ENCODE results near the gene RPS28. TPM values are rescaled to one million over a fixed set of nuclear protein-coding genes. Genes with fewer than 3 reads are reported as not detected.
"Not testable (repeated sequence)": the region's sequence is repeated elsewhere in the genome, so short reads cannot be mapped to it uniquely, and the experiment has no call there.

RPS28 gene
- polyA plus RNA-seq, 3 donors: 410 to 683 (median 537) TPM

- DNase-seq: not testable (repeated sequence)
These were observed 6.2 kb upstream of the RPS28 start for GRCh38 chr19:8314981-8315640.

DNA sequence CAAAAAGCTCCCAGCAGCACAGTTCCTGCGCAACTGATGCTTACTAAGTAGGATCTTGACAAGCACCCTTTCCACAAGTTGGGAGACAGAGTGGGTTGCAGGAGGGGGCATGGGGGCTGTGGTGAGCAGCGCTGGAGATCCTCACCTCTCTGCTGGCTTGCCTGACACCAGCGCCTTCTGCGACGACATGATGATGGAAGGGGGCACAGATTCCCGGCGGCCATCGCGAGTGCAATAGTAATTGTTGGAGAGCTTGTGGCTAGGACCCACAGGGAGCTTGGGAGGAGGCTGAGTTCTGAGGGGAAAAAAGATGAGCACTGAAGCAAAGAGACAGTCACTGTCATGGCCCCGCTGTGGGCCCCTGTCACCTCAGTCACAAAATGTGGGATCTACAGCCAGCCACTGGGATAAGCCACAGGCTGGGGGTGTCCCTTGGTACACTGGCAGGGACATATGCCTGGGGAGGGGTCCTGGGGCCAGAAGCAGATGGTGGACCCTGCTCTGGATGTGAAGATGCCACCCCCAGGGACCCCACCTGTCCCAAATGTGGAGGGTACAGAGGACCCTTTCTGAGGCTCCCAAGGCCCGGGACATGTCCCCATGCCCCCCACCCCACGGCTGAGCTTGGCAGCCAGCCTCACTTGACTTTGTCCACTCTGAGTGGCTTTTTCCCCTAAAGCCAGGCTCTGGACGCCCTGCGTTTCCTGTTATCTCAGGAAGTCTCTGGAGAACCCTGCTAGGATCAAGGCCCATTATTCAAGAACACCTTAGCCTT is 4.8 kb upstream of the RPS28 start:
- no peak for DNase-seq

DNA sequence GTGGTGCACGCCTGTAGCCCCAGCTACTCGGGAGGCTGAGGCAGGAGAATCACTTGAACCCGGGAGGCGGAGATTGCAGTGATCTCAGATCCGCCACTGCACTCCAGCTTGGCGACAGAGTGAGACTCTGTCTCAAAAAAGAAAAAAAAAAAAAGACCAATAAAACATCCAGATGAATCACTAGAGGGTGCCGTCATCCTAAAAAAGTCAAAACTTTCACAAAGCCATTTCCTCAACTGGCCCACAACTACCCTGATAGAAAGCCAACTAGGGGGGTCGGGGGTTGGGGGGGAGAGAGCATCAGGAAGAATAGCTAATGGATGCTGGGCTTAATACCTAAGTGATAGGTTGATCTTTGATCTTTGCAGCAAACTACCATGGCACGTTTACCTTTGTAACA is 2.5 kb upstream of the RPS28 start:
- DNase-seq: not testable (repeated sequence)

- DNase-seq: no peak
These were observed 1.3 kb upstream of the RPS28 start for GRCh38 chr19:8319807-8320520.

- no peak for DNase-seq
These were observed 681 bp upstream of the RPS28 start for GRCh38 chr19:8320564-8321066.

DNA sequence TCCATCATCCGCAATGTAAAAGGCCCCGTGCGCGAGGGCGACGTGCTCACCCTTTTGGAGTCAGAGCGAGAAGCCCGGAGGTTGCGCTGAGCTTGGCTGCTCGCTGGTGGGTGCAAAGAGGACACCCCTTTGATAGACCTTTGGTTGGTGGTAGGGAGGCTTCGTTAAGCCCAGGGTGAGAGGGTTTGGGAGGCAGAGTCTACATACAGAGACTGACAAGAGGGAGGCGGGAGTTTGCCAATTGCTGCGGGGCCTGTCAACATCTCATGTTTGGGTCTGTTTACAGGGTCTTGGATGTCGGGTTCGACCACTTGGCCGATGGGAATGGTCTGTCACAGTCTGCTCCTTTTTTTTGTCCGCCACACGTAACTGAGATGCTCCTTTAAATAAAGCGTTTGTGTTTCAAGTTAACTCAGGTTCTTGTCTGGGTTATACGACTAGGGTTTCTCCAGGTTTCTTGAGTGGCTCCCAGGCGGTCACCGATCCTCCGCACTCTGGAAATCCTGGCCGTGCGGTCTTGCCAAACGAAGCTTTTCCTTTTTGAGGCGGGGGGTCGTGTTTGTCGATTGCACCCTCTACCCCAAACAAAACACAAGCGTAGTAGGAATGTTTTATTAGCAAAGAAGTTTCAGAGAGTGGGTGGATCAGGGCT is 816 bp downstream of the RPS28 start:
- DNase-seq: no peak

DNA sequence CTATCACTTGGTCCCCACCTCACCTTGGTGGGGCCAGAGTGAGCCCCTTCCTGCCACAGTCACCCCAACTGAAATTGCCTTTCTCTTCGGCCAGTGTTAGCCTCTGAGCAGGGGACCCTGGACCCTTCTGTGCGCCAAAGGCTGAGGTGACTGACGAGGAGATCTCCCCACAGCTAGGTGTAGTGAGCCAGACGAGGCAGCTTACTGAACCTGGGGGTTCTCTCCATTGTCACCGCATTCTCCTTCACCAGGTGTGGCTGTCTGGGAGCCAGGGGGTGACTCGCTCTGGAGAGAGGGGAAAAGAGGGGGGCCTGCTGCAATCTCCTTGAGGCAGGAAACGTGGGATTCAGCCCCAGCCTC is 1.3 kb downstream of the RPS28 start:
- DNase-seq: no peak

DNA sequence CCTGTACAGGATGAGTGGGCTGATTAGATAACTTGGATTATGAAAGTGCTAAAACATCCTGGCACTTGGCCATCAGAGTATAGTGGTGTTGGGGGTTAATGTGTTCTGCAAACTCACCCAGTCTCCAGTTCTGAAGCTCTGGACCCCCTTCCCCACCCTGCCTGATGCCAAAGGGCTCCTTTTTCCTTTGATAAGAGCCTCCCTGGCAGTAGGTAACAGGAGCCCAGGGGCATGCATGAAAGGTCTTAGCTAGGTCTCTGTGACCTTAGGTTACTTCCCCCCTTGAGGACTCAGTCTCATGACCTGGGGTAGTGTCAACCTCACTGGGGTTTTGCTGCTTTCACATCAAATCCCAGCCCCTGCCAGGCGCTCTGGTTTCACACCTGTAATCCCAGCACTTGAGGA is 2.5 kb downstream of the RPS28 start:
- no peak for DNase-seq

GRCh38 chr19:8324186-8325050 is 3.1 kb downstream of the RPS28 start:
- no peak for DNase-seq

GRCh38 chr19:8325454-8325853 is 4.2 kb downstream of the RPS28 start:
- no peak for DNase-seq

DNA sequence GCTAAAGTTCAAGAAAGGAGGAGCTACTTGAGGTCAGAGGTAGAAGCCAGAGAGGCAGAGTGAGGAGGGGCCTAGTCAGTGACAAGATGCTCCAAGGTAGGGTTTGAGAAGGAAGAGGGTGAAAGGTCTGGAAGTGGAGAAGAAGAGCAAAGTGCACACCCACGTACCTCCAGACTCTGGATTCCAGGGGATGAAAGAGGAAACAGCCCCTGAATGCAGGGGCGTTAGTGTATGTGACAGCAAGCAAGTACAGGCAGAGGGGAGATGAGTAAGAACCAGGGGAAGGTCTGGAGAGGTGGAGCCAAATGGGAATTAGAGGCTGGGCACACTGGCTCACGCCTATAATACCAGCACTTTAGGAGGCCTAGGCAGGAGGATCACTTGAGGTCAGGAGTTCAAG is 8.7 kb downstream of the RPS28 start:
- no peak for DNase-seq

DNA sequence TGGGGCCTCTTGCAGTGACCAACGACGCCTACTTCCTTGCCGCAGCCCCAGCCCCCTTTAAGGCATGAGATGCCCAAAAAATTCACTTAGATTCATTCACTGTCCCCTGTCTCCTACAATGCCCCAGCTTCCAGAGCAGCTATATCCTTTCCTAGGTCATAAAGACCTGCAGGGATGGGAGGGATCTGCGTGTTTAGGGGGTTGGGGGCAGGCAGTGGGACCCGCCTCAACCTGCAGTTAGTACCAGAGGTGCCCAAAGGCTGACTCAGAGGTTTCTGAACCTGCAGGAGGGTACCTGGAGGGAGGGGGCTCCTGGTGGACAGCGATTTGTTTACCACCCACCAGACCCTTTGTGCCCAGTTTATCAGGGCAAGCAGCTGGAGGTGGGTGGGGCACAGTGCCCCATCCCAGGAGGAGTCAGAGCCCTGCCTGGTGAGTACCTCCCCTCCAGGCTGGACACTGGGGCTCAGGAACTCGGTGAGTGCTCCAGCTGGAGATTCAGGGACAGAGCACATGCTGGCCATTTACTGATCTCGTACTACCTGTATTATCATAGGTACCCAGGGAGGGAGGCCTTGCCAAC is 10.1 kb downstream of the RPS28 start:
- DNase-seq: no peak

- no peak for DNase-seq
These were observed 11.9 kb downstream of the RPS28 start for GRCh38 chr19:8332976-8333766.

- DNase-seq: no peak
These were observed 12.6 kb downstream of the RPS28 start for GRCh38 chr19:8333767-8334457.

DNA sequence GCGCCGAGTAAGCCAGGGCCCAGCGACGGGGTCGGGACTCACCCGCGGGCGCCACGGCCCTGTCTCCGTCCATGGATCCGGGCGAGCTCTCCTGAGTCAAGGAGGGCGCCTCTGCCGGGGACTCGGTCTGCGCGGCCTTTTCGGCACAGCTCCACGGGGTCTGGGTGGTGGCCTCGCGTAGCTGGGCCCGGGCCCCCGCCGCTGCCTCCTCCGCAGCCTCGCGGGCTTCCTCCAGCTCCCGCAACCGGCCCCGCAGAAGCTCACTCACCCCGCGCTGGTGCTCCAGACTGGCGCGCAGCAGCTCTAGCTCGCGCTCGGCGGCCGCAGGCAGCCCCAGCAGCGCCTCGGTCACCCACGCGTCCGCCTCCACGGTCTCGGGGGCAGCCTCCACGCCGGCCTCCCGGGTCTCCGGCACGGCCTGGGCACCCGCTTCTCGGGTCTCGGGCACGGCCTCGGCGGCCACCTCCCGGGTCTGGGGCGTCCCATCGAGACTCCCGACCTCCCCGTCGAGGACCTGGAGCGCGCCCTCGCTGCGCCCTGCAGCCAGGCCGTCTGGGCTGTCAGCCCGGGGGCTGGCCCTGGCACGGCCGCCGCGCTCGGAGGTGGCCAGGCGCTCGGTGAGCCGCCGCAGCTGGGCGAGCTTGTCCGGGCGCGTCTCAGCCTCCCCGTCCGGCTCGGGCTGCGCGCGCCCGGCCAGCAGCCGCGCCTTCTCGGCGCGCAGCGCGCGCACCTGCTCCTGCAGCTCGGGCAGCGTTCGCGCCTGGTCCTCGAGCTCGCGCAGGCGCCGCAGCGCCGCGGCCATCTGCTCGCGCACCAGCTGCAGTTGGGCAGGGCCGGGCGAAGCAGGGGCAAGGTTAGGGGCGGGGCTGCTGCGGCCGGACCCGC is 13.4 kb downstream of the RPS28 start:
- DNase-seq: peak; percentile 68

DNA sequence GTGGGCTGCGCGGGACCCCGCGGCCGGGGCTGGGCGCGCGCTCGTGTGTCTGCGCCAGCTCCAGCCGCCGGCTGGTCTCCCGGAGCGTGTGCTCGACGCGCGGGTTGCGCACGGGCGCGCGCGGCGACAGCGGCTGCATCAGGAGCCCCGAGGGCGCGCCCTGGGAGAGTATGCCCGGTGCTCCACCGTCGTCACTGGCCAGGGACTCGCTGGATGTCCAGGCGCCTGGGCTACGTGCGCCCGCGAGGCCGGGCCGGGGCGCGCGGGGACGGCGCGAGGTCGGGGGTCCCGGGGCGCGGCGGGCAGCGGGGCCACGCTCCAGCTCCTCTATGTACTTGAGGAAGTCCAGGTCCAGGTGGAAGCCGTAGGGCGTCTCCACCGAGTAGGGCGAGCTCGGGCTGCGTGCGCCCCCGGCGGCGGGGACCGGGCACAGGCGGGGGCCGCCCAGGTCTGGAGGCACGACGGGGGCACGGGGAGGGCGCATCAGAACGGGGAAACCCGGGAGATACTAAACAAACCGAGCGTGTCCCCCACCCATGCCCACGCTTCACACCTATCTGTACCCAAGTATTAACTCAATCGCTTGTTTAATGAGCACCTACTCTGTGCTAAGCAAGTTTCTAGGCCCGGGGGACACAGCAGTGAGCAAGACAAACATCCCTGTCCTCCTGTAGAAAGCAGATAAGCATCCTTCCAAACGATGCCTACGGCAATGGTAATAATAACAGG is 14.2 kb downstream of the RPS28 start:
- no peak for DNase-seq

DNA sequence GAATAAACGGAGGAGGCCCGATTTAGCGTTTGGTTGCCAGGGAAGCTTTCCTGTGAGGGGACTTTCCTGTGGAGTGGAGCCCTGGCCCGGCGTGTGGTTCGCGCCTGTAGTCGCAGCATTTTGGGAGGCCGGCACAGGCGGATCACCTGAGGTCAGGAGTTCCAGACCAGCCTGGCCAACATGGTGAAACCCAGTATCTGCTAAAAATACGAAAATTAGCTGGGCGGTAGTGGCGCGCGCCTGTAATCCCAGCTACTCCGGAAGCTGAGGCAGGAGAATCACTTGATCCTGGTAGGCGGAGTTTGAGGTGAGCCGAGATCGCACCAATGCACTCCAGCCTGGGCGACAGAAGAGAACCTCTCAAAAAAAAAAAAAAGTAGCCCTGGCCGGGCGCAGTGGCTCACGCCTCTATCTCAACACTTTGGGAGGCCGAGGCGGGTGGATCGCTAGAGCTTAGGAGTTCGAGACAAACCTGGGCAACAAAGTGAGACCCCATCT is 14.8 kb downstream of the RPS28 start:
- no peak for DNase-seq
